Measurements from ENCODE around the gene ACER1.
"Not testable (repeated sequence)": the region's sequence is repeated elsewhere in the genome, so short reads cannot be mapped to it uniquely, and the experiment has no call there.

ACER1 gene

DNA sequence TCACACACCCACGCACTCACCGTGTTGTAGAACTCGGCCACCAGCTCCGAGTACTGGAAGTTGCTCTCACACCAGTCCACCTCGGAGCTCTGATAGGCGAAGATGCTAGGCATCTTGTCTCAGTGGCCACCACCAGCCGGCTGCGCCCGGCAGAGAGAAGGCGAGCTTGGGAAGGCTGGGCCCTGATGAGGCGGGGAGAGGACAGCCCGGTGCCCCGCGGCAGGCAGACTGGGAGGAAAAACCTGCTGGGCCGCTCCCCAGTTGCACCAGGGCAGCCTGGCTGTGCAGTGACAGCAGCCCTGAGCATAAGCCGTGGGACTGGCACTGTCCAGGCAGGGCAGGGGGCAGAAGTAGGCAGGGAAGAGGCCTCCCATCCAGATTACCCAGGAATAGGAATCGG lies at the start of gene ACER1:
ACER1 (minus strand) TSS at position 174 of the 400 bp plus-strand sequence; CDS start at position 113, 61 bp downstream.
- DNase-seq (ENCODE audit: low read depth in 2 of 2), result no peak

DNA sequence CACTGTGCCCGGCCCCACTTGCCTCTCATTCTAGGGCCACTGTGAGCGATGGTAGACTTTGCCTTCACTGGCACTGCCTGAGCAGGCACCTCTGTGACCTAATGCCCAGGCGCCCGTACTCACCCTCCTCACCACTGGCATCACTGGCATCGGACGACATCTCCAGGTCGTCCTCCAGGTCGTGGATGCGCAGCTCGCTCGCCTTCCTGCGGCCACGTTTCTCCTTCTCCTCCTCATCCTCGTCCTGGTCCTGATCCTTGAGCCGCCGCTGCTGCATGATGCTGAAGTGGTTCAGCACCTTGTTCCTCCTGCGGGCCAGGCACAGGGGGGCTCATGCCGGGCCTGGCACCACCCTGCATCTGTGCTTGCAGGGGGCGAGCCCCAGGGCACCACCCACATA lies 49.8 kb upstream of the ACER1 start:
- DNase-seq (ENCODE audit: low read depth in 2 of 2), result no peak

DNA sequence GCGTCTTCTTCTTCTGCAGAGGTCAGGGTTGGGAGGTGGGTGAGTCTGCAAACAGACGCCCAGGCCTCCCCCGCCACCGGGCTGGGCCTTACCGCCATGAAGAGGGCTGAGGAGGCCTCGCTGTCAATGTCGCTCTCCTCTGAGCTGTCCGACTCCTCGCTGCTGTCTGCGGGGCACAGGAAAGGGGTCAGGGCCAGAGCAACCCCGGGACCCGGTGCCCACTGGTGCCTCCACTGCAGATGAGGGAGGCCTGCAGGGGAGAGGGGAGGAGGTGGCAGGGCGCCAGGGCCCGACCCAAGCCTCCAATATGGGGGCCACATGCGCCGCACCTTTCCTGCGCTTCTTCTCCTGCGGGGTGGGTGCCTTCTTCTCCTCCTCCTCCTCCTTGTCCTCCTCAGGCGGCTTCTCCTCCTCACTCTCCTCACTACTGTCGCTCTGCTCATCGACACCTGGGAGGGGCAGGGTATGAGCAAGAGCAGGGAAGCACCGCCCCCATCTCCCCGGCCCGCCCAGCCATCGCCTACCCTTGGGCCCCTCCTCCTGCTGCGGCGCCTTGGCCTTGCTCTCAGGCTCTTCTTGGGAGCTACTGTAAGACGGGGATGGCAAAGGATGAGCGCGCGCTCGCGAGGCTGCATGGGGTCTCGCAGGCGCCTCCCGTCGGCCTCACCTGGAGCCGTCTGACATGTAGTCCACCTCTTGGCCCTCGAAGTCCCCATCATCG lies 47.8 kb upstream of the ACER1 start:
- DNase-seq (ENCODE audit: low read depth in 2 of 2), result no peak

DNA sequence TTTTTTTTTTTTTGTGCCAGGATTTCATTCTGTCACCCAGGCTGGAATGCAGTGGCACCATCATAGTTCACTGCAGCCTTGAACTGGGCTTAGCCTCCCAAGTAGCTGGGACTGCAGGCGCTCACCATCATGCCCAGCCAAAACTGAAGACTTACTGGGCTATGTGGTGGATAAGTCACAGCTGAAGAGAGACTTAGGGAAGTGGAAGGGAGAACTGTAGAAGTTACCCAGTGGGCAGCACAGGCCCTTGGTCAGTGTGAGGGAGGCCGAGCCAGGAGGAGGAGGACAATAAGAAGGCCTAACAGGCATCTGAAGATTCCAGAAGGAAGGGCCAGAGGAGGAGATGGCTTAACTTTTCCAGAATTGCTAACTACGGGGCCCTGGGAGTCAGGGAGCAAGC lies 46.3 kb upstream of the ACER1 start:
- no peak for DNase-seq (ENCODE audit: low read depth in 2 of 2)

DNA sequence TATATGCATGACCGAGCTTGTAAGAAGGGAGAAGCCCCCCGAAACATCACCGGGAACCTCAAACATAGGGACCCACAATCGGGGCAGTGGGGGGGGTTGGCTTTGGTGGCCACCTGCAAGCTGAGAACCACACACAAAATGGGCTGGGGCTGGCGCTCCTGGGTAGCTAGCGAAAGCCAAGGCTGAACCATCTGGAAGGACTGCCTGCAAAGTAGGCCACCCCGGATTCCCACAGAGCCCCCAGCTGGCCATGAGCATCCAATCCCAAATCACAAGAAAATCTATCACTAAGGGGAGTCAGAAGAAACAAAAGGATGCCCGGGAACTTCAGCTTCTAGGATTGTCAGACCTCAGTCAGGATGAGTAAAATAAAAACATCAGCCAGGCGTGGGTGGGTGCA lies 45.1 kb upstream of the ACER1 start:
- DNase-seq (ENCODE audit: low read depth in 2 of 2), result no peak

GRCh38 chr19:6378041-6378440 lies 44.6 kb upstream of the ACER1 start:
- DNase-seq (ENCODE audit: low read depth in 2 of 2), result no peak

- DNase-seq (ENCODE audit: low read depth in 2 of 2), result no peak
These were observed 43.2 kb upstream of the ACER1 start for GRCh38 chr19:6376512-6377190.

- DNase-seq (ENCODE audit: low read depth in 2 of 2), result no peak
These were observed 42.1 kb upstream of the ACER1 start, which contains the start of gene PSPN for GRCh38 chr19:6375411-6376010. Gene PSPN, minus strand, starts transcription at chr19:6375933. Its CDS starts 84 bp downstream, at chr19:6375849.

DNA sequence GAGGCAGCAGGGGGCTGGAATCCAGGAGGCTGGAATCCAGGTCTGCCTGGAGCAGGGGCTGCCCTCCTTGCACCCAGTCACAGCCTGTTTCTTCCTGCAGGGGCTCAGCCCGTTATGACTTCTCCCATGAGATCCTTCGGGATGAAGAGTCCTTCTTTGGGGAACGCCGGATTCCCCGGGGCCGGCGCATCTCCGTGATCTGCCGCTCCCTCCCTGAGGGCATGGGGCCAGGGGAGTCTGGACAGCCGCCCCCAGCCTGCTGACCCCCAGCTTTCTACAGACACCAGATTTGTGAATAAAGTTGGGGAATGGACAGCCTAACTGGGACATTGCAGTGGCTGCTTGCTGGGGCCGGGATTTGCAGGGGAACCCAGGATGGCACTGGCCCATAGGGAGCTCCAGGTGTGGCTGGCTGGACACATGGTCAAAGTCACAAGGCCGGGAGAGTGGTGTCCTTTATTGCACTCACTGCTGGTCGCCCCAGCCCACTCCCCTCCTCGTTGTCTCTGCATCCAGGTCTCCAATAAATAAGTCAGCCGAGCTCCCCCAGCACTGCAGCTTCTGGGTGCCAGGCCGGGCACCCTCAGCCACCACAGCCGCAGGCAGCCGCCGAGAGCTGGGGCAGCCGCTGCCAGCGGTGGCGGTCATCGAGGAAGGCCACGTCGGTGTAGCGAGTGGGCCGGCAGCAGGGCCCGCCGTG lies 41.4 kb upstream of the ACER1 start:
- DNase-seq (ENCODE audit: low read depth in 2 of 2), result no peak

DNA sequence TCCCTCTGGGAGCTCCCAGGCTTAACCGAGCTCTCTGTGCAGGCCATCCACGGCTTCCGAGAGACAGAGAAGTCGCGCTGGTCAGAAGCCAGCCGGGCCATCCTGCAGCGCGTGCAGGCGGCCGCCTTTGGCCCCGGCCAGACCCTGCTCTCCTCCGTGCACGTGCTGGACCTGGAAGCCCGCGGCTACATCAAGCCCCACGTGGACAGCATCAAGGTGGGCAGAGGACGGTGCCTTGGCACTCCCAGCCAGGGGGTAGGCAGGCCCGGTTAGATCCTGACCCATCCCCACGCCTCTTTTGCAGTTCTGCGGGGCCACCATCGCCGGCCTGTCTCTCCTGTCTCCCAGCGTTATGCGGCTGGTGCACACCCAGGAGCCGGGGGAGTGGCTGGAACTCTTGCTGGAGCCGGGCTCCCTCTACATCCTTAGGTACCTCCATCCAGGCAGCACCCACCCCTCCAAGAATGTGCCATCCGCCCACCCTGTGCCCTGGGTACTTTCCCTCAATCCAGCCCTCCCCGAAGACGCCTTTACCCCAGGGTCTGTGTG lies 40.8 kb upstream of the ACER1 start:
- DNase-seq (ENCODE audit: low read depth in 2 of 2), result no peak

- no peak for DNase-seq (ENCODE audit: low read depth in 2 of 2)
These were observed 40.3 kb upstream of the ACER1 start for GRCh38 chr19:6373813-6374108.

- DNase-seq (ENCODE audit: low read depth in 2 of 2), result peak; percentile 94 to 96
These were observed 39.8 kb upstream of the ACER1 start for GRCh38 chr19:6373096-6373812.

GRCh38 chr19:6372594-6373095 lies 39.2 kb upstream of the ACER1 start, which contains the start of gene ALKBH7:
Gene ALKBH7, plus strand, starts transcription at chr19:6372794. Its CDS starts 27 bp downstream, at chr19:6372821.
- peak; percentile 89 to 95 for DNase-seq (ENCODE audit: low read depth in 2 of 2)

DNA sequence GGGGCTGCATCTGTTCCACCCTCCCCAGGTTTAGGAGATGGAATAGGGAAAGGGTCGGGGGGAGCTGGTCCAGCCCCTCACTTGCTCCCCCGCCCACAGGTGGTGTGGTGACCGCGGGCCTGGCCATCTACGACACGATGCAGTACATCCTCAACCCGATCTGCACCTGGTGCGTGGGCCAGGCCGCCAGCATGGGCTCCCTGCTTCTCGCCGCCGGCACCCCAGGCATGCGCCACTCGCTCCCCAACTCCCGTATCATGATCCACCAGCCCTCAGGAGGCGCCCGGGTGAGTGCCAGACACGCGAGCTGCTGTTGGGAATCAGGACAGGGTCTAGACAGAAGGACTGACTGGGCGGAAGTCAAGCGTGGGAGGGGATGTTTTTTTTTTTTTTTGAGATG lies 30.9 kb upstream of the ACER1 start:
- DNase-seq (ENCODE audit: low read depth in 2 of 2), result no peak

GRCh38 chr19:6362351-6362801 lies 29.0 kb upstream of the ACER1 start:
- DNase-seq (ENCODE audit: low read depth in 2 of 2), result no peak

DNA sequence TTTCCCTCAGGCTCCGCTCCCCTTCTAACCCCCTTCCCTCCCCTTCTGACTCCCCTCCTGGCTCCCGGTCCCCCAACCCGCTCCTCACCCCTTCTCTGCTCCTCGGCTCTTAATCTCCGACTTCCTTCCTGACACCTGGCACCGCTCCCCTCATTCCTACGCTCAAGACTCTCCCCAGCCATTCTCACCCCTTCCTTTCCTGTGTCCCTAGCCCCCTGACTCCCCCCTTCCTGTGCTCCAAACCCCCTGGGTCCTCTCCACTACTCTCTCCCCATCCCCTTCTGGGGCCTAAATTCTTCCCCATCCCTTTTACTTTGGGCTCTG lies 28.6 kb upstream of the ACER1 start:
- DNase-seq (ENCODE audit: low read depth in 2 of 2), result no peak

GRCh38 chr19:6360857-6361216 lies 27.4 kb upstream of the ACER1 start:
- not testable (repeated sequence) for DNase-seq (ENCODE audit: low read depth in 2 of 2)

- DNase-seq (ENCODE audit: low read depth in 2 of 2), result not testable (repeated sequence)
These were observed 27.0 kb upstream of the ACER1 start for GRCh38 chr19:6360445-6360844.

DNA sequence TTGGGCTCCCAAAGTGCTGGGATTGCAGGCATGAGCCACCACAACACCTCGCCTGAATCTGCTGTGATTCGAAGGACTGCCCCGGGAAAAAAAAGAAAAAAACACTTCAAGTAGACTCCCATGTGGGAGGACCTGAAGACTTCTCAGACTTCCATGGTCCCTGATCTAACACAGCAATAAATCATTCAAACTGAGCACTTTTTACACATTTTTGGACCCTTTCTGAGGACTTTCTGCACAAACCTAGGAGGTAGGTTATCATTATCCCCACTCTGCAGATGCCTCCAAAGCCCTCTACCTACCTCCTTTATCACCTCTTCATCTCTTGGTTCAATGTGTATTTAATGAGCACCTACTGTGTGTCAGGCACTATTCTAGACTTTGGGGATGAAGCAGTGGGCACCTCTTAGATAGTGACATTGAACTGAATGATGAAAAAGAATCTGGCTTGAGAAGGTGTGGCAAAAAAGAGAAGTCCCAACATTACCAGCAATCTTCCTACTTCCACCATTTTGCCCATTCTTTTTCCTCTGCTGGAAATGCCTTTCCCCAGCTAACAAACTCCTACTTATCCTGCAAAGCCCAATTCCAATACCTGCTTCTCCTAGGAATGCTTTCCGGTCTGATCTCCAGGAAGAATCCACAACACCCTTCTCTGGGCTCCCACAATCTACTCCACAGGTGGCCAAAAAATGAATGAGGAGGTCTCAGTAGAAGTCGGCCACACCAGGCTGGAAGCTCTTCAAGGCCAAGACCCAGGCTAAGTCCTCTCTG lies 26.3 kb upstream of the ACER1 start:
- DNase-seq (ENCODE audit: low read depth in 2 of 2), result no peak

GRCh38 chr19:6358003-6358402 lies 24.6 kb upstream of the ACER1 start:
- no peak for DNase-seq (ENCODE audit: low read depth in 2 of 2)

DNA sequence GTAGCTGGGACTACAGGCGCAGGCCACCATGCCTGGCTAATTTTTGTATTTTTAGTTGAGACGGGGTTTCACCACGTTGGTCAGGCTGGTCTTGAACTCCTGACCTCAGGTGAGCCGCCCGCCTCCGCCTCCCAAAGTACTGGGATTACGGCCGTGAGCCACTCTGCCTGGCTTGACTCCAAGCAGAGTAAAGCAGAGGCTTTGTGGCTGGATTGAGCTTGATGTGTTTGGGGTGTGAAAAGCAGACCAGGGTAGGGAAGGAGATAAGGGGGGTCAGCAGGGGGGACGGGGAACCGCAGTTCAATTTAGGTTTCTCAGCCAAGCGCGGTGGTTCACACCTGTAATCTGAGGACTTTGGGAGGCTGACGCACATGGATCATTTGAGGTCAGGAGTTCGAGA lies 23.8 kb upstream of the ACER1 start:
- no peak for DNase-seq (ENCODE audit: low read depth in 2 of 2)

All from activated CD8-positive, alpha-beta memory T cell treated with anti-CD3 and anti-CD28 coated beads for 4 hours (primary cell).